ENCODE results near the gene VAV2.

DNA sequence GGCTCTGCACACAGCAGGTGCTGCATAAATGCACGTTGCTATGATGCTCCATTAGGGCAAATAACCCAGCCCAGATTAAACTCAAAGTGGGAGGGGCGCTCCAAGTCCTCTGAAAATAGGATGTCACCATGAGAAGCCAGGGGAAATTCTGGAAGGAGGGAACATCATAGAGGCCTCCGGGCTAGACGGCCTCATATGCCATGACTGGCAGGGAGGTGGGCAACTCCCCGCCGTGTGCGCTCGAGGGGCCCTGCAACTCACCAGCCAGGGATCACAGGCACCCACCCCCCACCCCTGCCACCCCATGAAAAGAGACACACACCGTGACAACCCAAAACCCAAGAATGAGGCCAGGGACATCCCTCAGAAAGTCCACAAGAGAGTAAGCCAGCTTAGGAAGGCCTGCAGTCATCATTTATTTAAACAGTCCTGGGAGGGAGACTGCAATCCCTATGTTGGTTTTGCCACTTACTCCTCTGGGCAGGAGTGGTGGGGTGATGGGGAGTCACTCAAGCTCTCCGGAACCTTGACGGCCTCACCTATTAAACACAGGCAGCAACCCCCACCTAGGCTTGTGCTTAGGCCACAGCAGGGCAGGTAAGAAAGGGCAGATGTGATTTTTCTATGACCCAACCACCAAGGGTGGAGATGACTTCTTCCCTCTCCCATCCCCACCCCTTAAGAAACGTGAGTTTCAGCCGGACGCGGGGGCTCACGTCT, 4.0 kb downstream of the VAV2 start:
- no peak for TF ChIP-seq RFX5 (IDR thresholded peaks at IDR 0.05)
- TF ChIP-seq, protein P1, sequence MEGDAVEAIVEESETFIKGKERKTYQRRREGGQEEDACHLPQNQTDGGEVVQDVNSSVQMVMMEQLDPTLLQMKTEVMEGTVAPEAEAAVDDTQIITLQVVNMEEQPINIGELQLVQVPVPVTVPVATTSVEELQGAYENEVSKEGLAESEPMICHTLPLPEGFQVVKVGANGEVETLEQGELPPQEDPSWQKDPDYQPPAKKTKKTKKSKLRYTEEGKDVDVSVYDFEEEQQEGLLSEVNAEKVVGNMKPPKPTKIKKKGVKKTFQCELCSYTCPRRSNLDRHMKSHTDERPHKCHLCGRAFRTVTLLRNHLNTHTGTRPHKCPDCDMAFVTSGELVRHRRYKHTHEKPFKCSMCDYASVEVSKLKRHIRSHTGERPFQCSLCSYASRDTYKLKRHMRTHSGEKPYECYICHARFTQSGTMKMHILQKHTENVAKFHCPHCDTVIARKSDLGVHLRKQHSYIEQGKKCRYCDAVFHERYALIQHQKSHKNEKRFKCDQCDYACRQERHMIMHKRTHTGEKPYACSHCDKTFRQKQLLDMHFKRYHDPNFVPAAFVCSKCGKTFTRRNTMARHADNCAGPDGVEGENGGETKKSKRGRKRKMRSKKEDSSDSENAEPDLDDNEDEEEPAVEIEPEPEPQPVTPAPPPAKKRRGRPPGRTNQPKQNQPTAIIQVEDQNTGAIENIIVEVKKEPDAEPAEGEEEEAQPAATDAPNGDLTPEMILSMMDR (IDR thresholded peaks at IDR 0.05) = no peak
- no peak for TF ChIP-seq POLR2A (IDR thresholded peaks at IDR 0.05; ENCODE audit: low read length)
- TF ChIP-seq RCOR1 (IDR thresholded peaks at IDR 0.05; ENCODE audit: low read depth, low read length) = no peak
- TF ChIP-seq EP300 (IDR thresholded peaks at IDR 0.05) = no peak
- TF ChIP-seq CHD2 (IDR thresholded peaks at IDR 0.05; ENCODE audit: low read length, partially characterized antibody) = no peak
- no peak for TF ChIP-seq CEBPB (IDR thresholded peaks at IDR 0.05)
- no peak for TF ChIP-seq RAD21 (conservative IDR thresholded peaks at IDR 0.05 in 1 of 2, IDR thresholded peaks at IDR 0.05 in 1 of 2)
- TF ChIP-seq RNF2 (IDR thresholded peaks at IDR 0.05; ENCODE audit: borderline replicate concordance, low read depth) = no peak

Data from A549 (cell line).